KBM-7 (cell line): ENCODE measurements around the gene TESK1.

Experiments used
- DNase-seq: peaks from one replicate; pipeline ENCODE4 v3.0.0-alpha.2; 2015
- in situ Hi-C: fragments of 300-500 bp; cut with MboI; formaldehyde crosslinking; loops from 2 replicates; pipeline ENCODE4 v1.14.3; 2020; ENCODE audit warnings: low sequenced_read_pairs, low pct_unique_long_range_greater_than_20kb, mixed read lengths

The TESK1 gene, protein sequence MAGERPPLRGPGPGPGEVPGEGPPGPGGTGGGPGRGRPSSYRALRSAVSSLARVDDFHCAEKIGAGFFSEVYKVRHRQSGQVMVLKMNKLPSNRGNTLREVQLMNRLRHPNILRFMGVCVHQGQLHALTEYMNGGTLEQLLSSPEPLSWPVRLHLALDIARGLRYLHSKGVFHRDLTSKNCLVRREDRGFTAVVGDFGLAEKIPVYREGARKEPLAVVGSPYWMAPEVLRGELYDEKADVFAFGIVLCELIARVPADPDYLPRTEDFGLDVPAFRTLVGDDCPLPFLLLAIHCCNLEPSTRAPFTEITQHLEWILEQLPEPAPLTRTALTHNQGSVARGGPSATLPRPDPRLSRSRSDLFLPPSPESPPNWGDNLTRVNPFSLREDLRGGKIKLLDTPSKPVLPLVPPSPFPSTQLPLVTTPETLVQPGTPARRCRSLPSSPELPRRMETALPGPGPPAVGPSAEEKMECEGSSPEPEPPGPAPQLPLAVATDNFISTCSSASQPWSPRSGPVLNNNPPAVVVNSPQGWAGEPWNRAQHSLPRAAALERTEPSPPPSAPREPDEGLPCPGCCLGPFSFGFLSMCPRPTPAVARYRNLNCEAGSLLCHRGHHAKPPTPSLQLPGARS

DNA sequence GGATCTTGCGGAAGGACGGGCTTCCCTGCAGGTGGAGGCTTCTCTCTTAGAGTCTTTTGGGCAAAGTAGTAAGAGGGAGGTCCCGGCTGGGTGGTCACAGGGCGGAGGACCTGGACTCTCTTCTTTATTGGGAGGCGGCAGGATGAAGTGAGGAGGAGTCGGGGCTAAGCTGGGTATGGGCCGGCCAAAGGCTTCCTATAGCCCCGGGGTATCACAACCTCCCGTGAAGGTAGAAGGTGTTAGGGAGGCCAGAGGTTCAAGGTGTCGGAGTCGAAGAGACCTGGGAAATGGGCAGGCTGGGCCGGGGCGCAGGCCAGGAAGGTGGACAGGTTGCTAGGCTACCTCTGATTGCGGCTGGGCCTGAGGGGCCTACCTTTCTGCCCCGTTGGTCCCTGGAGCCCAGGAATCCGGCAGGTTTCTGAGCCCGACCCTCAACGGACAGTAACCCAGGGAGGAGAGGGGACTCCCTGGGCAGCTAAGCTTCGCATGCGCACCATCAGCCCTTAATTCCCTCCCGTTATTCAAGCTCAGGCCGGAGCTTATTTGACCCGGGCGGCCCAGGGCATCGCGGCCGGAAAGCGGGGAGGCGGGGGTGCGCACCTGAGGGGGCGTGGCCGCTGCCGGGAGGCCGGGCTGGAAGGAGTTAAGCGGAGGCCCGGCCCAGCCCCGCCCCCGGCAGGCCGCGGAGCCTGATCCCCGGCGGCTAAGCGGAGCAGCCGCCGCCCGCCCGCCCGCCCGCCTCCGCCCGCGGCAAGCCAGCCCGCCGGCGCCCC lies at the start of gene TESK1:
TESK1 (plus strand) TSS at position 685 of the 773 bp plus-strand sequence. CDS start 358 bp downstream, outside the sequence.
- in situ Hi-C loops: no loop called here

DNA sequence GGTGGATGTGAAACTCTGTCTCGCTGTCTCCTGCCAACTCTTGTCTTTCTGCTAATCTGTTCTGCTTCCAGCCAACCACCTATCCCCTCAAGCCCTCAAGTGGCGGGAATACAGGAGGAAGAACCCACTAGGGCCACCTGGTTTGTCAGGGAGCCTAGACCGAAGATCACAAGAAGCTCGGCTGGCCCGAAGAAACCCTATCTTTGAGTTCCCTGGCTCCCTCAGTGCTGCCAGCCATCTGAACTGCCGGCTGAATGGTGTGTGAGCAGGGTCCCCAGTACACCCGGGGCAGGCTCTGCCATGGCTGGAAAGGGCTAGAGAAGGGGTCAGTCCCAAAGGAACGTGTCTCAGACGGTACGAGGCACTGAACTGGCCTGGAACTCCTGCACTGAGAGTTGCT lies 49.2 kb upstream of the TESK1 start:
- in situ Hi-C loops: loop anchor here (10.0 kb wide), 1 partner anchor 71 kb away; no protein-coding TSS in a partner anchor
- DNase-seq: no peak

More for the DNA sequence above, at the start of gene TESK1:
- peak; percentile 63 for DNase-seq

DNA sequence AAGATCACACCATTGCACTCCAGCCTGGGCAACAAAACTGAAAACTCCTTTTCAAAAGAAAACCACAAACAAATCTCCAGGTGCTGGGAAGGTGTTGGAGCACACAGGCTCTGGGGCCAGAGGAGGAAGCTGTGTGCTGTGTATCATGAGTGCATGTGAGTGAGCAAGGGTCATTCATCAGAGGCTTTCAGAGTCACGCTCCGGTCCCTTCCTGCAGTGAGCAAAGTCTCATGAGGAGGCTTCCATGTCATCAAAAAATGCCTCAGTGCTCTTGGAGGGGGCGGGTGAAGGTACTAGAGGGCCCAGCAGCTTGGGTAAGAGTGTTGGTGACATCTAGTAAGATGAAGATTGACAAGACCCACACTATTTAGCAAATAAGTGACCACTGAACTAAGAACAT lies 48.3 kb upstream of the TESK1 start:
- no peak for DNase-seq
- in situ Hi-C loops: loop anchor here (10.0 kb wide), 1 partner anchor 72 kb away; no protein-coding TSS in a partner anchor

DNA sequence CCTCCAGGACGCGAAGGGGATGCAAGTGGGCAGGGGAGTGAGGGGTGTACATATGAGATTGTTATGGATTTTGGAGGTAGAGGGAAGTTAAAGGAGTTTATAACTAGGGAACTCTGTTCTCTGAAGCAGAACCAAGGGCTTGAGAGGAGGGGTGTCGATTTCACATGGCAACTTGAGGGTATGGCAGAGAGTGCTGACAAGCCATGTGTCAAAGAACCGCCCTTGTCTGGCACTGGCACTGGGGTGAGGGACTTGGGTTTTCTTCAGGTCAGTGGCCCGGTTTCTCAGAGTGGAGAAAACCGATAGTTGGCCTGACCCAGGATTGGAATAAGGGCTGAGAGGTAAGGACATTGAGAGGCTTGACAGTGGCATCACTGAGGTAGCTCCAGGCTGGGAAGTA lies 47.7 kb upstream of the TESK1 start:
- DNase-seq: no peak
- in situ Hi-C loops: loop anchor here (10.0 kb wide), 1 partner anchor 73 kb away; no protein-coding TSS in a partner anchor

DNA sequence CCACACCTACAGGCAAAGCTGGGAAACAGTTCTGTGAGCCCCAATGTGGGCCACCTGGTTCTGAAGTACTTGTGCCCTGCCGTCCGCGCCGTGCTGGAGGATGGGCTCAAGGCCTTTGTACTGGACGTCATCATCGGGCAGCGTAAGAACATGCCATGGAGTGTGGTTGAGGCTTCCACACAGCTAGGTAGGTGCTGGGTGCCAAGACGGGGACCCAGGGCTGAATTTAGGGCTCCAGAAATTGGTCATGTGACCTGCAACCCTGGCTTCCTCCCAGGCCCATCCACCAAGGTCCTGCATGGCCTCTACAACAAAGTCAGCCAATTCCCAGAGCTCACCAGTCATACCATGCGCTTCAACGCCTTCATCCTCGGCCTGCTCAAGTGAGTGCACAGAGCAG lies 46.9 kb upstream of the TESK1 start:
- in situ Hi-C loops: loop anchor here (10.0 kb wide), 1 partner anchor 73 kb away; no protein-coding TSS in a partner anchor
- no peak for DNase-seq

DNA sequence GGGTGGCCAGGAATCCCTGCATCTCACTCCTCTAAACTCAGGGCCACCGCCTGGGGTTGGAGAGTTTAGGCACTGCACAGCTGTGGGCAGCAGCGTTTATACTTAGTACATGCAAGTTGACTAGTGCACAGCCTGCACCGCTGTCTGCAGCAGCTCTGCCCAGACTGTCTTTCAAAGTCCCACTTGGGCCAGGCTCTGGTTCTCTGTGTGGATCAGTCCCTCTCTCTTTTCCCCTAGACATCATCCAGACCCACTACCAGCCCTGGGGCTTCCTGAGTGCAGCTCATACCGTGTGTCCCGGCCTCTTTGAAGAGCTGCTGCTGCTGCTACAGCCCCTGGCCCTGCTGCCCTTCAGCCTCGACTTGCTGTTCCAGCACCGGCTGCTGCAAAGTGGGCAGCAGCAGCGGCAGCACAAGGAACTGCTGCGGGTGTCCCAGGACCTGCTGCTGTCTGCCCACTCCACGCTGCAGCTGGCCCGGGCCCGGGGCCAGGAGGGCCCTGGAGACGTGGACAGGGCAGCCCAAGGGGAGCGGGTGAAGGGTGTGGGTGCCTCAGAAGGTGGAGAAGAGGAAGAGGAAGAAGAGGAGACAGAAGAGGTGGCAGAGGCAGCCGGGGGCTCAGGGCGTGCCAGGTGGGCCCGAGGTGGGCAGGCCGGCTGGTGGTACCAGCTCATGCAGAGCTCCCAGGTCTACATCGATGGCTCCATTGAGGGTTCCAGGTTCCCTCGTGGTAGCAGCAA lies 45.1 kb upstream of the TESK1 start:
- DNase-seq: no peak
- in situ Hi-C loops: loop anchor here (10.0 kb wide), 1 partner anchor 75 kb away; no protein-coding TSS in a partner anchor

DNA sequence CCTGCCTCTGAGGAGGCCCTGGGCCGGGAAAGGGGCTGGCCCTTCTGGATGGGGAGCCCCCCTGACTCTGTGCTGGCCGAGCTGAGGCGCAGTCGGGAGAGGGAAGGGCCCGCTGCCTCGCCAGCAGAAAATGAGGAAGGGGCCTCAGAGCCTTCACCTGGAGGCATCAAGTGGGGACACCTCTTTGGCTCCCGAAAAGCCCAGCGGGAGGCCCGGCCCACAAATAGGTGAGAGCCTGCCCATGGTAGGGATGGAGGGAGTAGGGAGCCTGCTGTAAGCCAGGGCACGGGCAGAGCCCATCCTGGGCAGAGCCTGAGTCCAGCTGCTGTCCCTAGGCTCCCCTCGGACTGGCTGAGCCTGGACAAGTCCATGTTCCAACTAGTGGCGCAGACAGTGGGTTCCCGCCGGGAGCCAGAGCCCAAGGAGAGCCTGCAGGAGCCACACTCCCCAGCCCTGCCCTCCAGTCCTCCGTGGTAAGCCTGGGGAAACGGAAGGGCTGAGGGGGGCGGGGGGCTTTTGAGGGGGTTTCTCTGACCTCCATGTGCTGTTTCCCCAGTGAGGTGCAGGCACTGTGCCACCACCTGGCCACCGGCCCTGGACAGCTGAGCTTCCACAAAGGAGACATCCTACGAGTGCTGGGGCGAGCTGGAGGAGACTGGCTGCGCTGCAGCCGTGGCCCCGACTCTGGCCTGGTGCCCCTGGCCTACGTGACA lies 44.3 kb upstream of the TESK1 start:
- no peak for DNase-seq
- in situ Hi-C loops: no loop called here

DNA sequence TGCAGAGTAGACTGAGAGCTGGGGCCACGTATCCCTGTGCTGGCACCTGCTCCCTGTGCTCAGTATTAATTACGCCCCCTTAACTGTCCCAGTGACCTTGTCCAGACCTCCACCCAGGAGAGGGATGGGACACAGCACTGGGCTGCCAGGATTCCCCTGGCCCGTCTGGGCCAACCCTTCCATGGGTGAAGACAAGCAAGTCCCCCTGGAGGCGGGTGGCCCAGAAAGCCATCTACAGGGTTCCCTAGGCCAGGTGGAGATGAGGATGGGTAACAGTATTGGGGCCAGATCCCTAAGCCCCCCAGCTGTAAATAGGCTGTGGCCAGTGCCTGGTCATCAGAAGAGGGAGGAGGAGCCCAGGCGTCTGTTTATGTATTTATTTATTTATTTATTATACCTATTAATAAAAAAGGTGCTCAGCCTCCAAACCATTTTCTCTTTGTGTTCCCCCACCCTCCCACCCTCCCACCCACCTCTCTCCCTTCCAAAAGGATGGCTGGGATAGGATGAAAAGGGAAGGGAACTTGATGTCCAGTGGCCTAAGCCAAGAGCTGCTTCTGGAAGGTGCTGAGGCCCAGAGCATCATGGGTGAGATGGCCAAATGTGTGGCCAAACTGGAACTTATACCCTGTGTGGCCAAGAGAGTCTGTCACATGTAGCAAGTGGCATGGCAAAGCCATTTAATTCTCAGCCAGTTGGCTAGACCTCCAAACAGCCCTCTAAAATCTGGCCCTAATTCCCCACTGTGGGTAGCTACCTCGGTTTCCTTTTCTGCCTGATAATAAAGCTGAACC lies 43.4 kb upstream of the TESK1 start:
- no peak for DNase-seq
- in situ Hi-C loops: no loop called here

DNA sequence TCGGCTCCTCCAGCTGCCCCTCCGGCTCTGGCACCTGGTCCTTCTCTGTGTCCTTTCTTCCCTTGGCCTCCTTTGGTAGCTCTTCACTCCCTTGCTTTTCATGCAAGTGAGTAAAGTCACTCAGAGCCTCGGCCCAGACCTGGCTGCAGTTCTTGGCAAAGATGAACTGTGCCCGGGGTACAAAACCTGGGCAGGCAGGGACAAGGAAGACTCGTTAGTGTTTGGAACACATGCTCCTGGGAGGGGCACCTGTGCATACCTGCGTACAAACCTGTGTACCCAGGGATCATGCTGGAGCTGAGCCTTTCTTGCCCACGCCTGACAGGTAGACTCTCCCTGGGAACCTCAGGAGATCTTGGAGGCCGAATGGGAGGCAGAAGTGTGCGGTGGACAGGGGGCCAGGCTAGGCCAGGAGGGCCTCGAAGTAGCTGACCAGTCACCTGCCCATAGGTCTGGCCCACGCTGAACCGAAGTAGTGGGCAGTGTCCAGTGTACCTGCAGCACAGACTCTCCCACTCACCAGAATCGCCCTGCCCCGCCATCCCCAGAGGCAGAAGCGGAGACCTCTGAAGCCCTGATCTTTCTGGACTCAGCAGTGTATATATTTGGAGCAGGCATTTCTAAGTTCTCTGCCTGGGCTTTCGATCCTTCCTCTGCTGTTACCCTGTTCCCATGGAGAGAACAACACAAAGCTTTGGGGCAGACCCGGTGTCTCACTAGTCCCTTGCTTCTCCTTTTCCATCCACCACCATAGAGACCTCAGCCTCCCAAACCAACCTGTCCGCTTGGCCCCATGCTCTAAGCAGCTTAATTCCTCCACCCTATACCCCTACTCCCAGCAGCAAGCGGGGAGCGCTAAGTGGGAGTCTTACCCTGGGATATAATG lies 41.9 kb upstream of the TESK1 start:
- in situ Hi-C loops: no loop called here
- peak; percentile 24 for DNase-seq

DNA sequence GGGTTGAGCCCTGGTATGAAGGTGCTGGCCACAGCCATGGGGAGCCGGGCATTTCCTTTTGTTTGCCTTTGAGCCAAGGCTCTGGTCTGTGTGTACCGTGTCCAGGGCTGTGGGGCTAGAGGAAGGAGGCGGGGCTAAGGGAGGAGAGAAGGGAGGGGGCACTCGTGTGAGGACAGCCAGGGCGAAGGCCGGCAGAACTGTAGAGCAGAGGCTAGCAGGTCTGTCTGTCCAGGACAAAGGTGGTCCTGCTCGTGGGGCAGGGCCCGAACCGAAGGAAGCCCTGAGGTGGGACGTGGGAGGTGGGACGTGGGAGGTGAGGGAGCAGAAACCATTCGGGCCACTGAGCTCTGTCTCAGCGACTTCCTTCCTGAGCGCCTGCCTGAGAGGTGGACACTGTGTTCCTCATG lies 41.3 kb upstream of the TESK1 start:
- DNase-seq: no peak
- in situ Hi-C loops: no loop called here

DNA sequence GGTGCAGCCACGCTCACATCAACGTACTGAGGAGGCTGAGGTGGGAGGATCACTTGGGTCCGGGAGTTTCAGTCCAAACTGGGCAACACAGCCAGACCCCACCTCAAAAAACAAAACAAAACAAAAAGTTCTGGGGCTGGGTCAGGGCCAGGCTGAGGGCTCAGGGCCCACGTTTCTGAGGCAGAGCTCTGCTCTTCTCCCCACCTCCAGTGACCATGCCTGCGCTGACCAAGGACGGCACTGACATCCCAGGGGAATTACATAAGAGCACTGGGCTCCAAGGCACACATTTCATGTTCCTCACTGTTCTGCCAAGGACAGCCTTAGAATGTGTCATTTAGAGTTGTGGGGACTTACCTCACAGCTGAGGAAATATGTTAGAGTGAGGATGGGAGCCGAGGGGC lies 40.4 kb upstream of the TESK1 start:
- in situ Hi-C loops: no loop called here
- no peak for DNase-seq

DNA sequence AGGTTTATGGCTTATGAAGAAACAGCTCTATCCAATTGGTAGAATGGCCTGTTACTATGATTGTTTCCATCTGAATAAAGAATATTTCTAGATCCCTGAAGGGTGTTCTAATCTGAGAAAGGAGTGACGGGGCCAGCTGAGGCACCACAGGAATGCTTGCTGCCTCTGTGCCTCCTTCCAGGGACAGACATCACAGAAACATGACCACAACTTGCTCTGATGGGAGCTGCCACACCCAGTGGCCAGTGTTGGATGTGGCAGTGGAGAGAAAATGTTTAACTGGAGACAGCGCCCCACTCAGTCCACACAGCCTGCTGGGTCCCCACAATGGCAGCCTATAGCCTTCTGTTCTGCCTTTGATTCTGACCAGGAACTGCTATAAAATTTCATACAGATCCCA lies 38.6 kb upstream of the TESK1 start:
- in situ Hi-C loops: no loop called here
- no peak for DNase-seq

DNA sequence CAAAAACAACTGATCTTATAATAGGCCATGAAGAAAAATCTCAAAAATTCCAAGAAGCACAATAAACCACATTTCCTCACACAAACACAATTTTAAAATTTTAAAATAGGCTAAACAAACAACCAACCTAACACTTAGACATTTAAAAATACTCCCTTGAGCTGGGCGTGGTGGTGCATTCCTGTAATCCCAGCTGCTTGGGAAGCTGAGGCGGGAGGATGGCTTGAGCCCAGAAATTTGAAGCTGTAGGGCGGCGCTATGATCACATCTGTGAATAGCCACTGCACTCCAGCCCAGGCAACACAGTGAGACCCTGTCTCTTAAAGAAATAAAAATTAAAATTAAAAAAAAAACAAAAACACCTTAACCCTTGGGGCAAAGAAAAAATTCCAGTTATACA lies 36.9 kb upstream of the TESK1 start:
- in situ Hi-C loops: no loop called here
- DNase-seq: no peak

DNA sequence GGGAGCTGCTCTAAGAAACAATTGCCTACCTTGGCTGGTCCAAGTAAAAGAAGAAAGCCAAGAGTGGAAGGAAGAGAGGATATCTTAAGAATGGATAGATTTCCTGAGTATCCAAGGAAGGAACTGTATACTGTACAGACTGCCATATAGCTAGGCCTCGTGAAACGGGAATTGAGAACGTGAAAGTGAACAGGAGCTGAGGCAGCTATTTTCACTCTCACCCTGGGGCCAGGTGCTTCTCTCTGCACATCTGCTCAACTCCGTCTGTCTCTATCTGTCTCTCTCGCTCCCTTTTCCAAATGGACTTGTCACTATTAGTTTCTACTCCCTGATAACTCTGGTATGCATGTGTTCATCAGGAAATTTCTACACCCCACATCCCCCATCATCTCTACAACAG lies 35.9 kb upstream of the TESK1 start:
- in situ Hi-C loops: no loop called here
- no peak for DNase-seq

DNA sequence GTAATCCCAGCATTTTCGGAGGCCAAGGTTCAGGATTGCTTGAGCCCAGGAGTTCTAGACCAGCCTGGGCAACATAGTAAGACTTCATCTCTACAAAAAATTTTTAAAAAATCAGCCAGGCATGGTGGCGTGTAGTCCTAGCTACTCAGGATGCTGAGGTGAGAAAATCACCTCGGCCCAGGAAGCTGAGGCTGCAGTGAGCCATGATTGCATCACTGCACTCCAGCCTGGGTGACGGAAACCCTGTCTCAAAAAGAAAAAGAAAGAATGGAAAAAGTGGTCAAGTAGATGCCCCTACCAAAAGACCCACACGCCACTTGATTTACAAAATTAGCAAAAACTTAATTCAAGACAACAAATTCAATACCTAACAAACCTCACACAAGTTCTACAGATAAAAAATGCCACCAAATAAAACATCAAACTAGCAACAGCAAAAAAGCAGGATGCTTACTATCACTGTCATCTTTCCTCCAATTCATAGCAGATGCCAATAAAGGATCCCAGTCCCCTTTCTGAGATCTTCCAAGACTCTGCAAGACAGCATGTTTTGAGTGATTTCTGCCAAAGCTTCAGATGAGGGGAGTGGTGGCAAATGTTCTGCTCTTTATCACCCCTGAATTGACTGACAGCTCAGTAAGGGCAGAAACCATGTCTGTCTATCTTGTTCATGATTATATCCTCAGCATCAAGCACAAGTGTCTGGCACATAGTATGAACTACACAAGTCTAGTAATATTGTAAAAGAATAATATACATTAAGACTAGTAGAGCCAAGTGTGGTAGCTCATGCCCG lies 34.2 kb upstream of the TESK1 start:
- no peak for DNase-seq
- in situ Hi-C loops: no loop called here

DNA sequence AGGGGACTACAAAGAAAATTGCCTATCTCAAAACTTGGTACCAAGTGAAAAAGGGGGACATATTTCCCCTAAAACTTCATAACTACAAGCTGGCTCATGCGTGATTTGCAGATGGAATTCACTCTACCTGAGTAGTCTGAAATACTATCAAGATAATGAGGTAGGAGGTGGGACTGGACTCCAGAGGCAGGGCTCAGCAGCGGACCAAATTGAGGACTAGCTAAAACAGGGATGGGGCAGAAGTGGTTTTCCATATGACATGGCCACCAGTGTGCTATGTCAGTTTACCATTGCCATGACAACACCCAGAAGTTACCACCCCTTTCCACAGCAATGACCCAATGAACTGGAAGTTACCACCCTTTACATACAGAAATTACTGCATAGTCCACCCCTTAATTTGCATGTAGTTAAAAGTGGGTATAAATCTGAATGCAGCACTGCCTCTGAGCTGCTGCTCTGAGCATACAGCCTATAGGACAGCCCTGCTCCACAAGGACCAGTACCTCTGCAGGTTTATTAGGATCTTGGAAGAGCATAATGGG lies 30.4 kb upstream of the TESK1 start:
- in situ Hi-C loops: no loop called here
- no peak for DNase-seq
